ENCODE results near the gene FAM107B.

The FAM107B gene

DNA sequence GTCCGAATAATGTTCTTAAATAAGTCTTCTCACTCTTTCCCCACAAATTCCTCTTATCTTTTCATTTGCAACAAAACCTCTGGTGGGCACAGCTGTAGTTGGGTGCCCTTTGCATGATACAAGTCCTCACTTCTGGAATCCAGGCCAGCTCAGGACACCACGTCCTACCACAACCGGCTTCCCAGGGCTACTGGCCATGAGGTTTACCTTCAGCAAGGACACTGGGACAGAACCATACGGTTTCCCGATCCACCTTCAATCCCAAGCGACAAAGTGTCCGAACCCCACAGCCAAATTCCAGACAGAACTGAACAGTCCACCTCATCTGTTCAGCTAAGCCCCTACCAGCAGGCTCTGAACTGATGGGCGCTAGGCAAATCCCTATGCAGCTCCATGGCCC, 174.6 kb downstream of the FAM107B start:
- Histone ChIP-seq H2BK12ac (ENCODE audit: low read length in 2 of 2) (peak overlapping the region in 1 of 2 experiments; percentile 42), H4K8ac (ENCODE audit: low read length) (no peak overlapping the region), H3K9ac (ENCODE audit: low read length) (no peak overlapping the region), H3K27me3 (ENCODE audit: control insufficient read depth in 1 of 2, insufficient read depth in 1 of 2, low read length in 2 of 2) (no peaks in the 10 kb centered on the region), H2AFZ (ENCODE audit: low read depth, low read length) (no peak overlapping the region), H3K79me1 (replicated peaks; ENCODE audit: low read length, poor library complexity, severe bottlenecking) (peaks cover 36% of the 10 kb centered on the region), H2AK5ac (ENCODE audit: low read length, severe bottlenecking) (no peak overlapping the region), H2BK120ac (ENCODE audit: low read depth, low read length) (no peak overlapping the region), H2BK5ac (ENCODE audit: low read depth, low read length, poor library complexity, severe bottlenecking) (no peak overlapping the region), H3K4ac (ENCODE audit: low read depth in 1 of 2, low read length in 2 of 2) (no peak overlapping the region), H3K4me1 (ENCODE audit: control insufficient read depth, insufficient read depth, low read depth, low read length) (peaks cover 6% of the 10 kb centered on the region), H4K91ac (ENCODE audit: low read length) (no peak overlapping the region), H3K4me2 (ENCODE audit: low read length, poor library complexity, severe bottlenecking) (no peak overlapping the region), H3K36me3 (ENCODE audit: control insufficient read depth in 1 of 2, insufficient read depth in 2 of 2, low read depth in 1 of 2, low read length in 2 of 2) (peaks cover 0 to 20% of the 10 kb centered on the region in 2 experiments), H3K4me3 (ENCODE audit: insufficient read depth in 1 of 2, low read depth in 1 of 2, low read length in 2 of 2) (no peak overlapping the region), H3K27ac (ENCODE audit: low read length, poor library complexity, severe bottlenecking) (no peak overlapping the region), H3K23ac (ENCODE audit: low read length in 2 of 2) (peak overlapping the region in 1 of 2 experiments; percentile 40), H3K9me3 (ENCODE audit: control insufficient read depth, low read length) (no peaks in the 10 kb centered on the region), H2BK15ac (ENCODE audit: low read depth, poor library complexity, severe bottlenecking) (no peak overlapping the region), H3K18ac (ENCODE audit: low read depth in 1 of 2, low read length in 2 of 2) (peak overlapping the region in 1 of 2 experiments; percentile 19), H3K14ac (ENCODE audit: low read length in 2 of 2) (peak overlapping the region in 1 of 2 experiments; percentile 3)
- DNase-seq: no peak
- 99% methylated on average over 8 of the region's 8 CpGs for WGBS

DNA sequence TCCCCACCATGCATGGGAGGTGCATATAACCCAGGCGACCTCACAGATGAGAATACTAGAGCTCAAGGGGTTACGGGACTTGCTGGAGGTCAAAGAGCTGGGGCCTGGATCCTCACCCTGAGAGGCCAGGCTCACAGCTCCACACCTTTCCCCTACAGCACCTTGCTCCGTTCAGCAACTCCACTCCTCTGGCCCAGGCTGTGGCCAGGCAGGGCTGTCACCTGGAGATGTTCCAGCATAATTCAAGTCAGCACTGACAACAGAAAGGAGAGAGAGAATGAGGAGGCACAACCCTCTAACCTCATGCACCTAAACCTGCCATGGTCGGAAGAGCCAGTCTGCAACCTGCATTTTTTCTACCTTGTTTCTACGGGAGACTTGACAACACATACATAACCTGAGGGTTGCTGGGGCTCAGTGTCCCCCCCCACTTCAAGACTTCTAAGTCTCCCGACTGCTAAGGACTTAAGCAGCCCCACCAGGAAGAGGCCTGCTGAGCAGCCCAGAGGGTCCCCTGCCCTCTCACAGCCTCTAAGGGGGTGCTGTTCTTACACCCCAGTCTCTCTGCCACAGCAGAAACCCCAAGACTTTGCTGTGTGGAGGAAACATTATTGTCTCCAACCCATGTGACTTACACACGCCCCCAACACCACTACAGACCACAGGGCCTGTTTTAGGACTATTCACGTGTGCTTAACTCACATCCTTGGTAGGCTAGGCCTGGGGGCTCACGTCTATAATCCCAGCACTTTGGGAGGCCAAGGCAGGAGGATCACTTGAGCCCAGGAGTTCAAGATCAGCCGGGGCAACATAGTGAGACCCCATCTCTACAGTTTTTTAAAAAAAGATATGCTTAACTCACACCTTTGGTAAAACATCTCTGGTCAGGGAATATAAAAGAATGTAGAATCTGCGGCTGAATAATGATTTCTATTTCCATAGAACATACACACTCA, 175.6 kb downstream of the FAM107B start:
- H3K4me2 ChIP-seq (ENCODE audit: low read length, poor library complexity, severe bottlenecking): no peak overlapping the region
- no peak overlapping the region for H2AK5ac ChIP-seq (ENCODE audit: low read length, severe bottlenecking)
- no peak overlapping the region for H3K4ac ChIP-seq (ENCODE audit: low read depth in 1 of 2, low read length in 2 of 2)
- no peak overlapping the region for H2BK12ac ChIP-seq (ENCODE audit: low read length in 2 of 2)
- H3K4me3 ChIP-seq (ENCODE audit: insufficient read depth in 1 of 2, low read depth in 1 of 2, low read length in 2 of 2): no peak overlapping the region
- no peak overlapping the region for H2BK5ac ChIP-seq (ENCODE audit: low read depth, low read length, poor library complexity, severe bottlenecking)
- no peak overlapping the region for H3K27ac ChIP-seq (ENCODE audit: low read length, poor library complexity, severe bottlenecking)
- 93% methylated on average over 10 of the region's 11 CpGs for WGBS
- no peak overlapping the region for H2BK15ac ChIP-seq (ENCODE audit: low read depth, poor library complexity, severe bottlenecking)
- no peak overlapping the region for H3K9ac ChIP-seq (ENCODE audit: low read length)
- H4K91ac ChIP-seq (ENCODE audit: low read length): no peak overlapping the region
- H2BK120ac ChIP-seq (ENCODE audit: low read depth, low read length): no peak overlapping the region
- no peaks in the 10 kb centered on the region for H3K9me3 ChIP-seq (ENCODE audit: control insufficient read depth, low read length)
- H2AFZ ChIP-seq (ENCODE audit: low read depth, low read length): no peak overlapping the region
- peaks cover 0 to 20% of the 10 kb centered on the region in 2 experiments for H3K36me3 ChIP-seq (ENCODE audit: control insufficient read depth in 1 of 2, insufficient read depth in 2 of 2, low read depth in 1 of 2, low read length in 2 of 2)
- H3K4me1 ChIP-seq (ENCODE audit: control insufficient read depth, insufficient read depth, low read depth, low read length): peaks cover 6% of the 10 kb centered on the region
- DNase-seq: no peak
- no peak overlapping the region for H3K23ac ChIP-seq (ENCODE audit: low read length in 2 of 2)
- no peak overlapping the region for H4K8ac ChIP-seq (ENCODE audit: low read length)
- H3K14ac ChIP-seq (ENCODE audit: low read length in 2 of 2): no peak overlapping the region
- H3K79me1 ChIP-seq (replicated peaks; ENCODE audit: low read length, poor library complexity, severe bottlenecking): peaks cover 40% of the 10 kb centered on the region
- H3K18ac ChIP-seq (ENCODE audit: low read depth in 1 of 2, low read length in 2 of 2): no peak overlapping the region
- no peaks in the 10 kb centered on the region for H3K27me3 ChIP-seq (ENCODE audit: control insufficient read depth in 1 of 2, insufficient read depth in 1 of 2, low read length in 2 of 2)

DNA sequence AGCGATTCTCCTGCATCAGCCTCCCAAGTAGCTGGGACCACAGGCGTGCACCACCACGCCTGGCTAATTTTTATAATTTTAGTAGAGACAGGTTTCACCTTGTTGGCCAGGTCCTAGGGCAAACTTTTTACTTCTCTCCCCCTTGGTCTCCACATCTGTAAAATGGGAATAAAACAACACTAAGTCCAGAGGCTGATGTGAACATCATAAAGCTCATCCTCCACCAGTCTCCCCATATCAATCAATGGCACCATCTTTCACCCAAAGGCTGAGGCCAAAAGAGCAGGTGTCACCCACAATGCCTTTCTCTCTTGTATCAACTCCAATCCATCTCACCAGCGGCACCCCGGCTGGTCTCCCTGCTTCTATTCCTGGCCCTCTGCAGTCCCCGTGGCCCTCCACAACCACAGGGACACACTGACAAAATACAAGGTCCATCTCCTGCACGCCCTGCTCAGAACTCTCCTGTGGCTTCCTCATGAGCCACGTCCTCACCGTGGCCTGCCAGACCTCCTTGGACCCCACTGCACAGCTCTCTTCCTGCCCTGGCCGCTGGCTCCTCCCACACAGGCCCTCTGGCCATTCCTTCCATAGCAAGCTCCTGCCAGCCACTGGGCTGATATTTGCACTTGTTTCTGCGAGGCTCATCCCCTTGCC, 179.0 kb downstream of the FAM107B start:
- Histone ChIP-seq H3K4me3 (ENCODE audit: insufficient read depth in 1 of 2, low read depth in 1 of 2, low read length in 2 of 2) (no peak overlapping the region), H2AK5ac (ENCODE audit: low read length, severe bottlenecking) (no peak overlapping the region), H3K18ac (ENCODE audit: low read depth in 1 of 2, low read length in 2 of 2) (no peak overlapping the region), H3K27me3 (ENCODE audit: control insufficient read depth in 1 of 2, insufficient read depth in 1 of 2, low read length in 2 of 2) (no peaks in the 10 kb centered on the region), H3K4ac (ENCODE audit: low read depth in 1 of 2, low read length in 2 of 2) (no peak overlapping the region), H4K91ac (ENCODE audit: low read length) (no peak overlapping the region), H4K8ac (ENCODE audit: low read length) (no peak overlapping the region), H3K4me2 (ENCODE audit: low read length, poor library complexity, severe bottlenecking) (no peak overlapping the region), H3K27ac (ENCODE audit: low read length, poor library complexity, severe bottlenecking) (no peak overlapping the region), H3K9me3 (ENCODE audit: control insufficient read depth, low read length) (no peaks in the 10 kb centered on the region), H3K36me3 (ENCODE audit: control insufficient read depth in 1 of 2, insufficient read depth in 2 of 2, low read depth in 1 of 2, low read length in 2 of 2) (peaks cover 3 to 19% of the 10 kb centered on the region in 2 experiments), H2AFZ (ENCODE audit: low read depth, low read length) (no peak overlapping the region), H2BK15ac (ENCODE audit: low read depth, poor library complexity, severe bottlenecking) (no peak overlapping the region), H2BK12ac (ENCODE audit: low read length in 2 of 2) (no peak overlapping the region), H3K14ac (ENCODE audit: low read length in 2 of 2) (no peak overlapping the region), H2BK5ac (ENCODE audit: low read depth, low read length, poor library complexity, severe bottlenecking) (no peak overlapping the region), H3K23ac (ENCODE audit: low read length in 2 of 2) (no peak overlapping the region), H3K4me1 (ENCODE audit: control insufficient read depth, insufficient read depth, low read depth, low read length) (peaks cover 3% of the 10 kb centered on the region), H2BK120ac (ENCODE audit: low read depth, low read length) (no peak overlapping the region), H3K9ac (ENCODE audit: low read length) (no peak overlapping the region), H3K79me1 (replicated peaks; ENCODE audit: low read length, poor library complexity, severe bottlenecking) (peaks cover 40% of the 10 kb centered on the region)
- WGBS: 98% methylated on average over 11 of the region's 11 CpGs
- no peak for DNase-seq

DNA sequence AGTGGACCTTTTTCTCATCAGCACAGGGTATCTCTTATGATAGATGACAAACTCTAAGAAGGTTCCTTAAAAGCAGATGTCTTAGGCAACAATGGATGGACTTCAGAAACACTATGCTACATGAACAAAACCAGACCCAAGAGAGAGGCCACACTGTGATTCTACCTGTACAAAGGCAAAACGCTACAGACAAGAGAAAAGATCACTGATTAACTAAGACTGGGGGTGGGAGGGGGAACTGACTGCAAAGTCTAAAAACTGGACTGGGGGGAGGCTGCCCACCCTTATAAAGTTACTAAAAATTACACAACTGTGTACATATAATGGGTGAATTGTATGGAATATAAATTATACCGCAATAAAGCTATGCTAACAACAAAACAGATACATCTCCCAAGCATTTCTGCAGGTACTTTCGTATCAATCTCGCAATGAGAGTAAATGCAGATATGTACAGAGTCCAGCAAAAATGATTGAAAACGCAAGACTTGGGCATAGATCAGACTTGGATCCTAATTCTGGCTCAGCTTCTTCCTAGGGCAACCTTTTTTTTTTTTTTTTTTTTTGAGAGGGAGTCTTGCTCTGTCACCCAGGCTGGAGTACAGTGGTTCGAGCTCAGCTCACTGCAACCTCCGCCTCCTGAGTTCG, 179.7 kb downstream of the FAM107B start:
- no peak overlapping the region for H3K9ac ChIP-seq (ENCODE audit: low read length)
- H3K9me3 ChIP-seq (ENCODE audit: control insufficient read depth, low read length): no peaks in the 10 kb centered on the region
- no peak overlapping the region for H3K4me3 ChIP-seq (ENCODE audit: insufficient read depth in 1 of 2, low read depth in 1 of 2, low read length in 2 of 2)
- H3K18ac ChIP-seq (ENCODE audit: low read depth in 1 of 2, low read length in 2 of 2): no peak overlapping the region
- no peak overlapping the region for H3K4me2 ChIP-seq (ENCODE audit: low read length, poor library complexity, severe bottlenecking)
- no peak overlapping the region for H2BK12ac ChIP-seq (ENCODE audit: low read length in 2 of 2)
- H3K27ac ChIP-seq (ENCODE audit: low read length, poor library complexity, severe bottlenecking): no peak overlapping the region
- H3K23ac ChIP-seq (ENCODE audit: low read length in 2 of 2): no peak overlapping the region
- H2AK5ac ChIP-seq (ENCODE audit: low read length, severe bottlenecking): no peak overlapping the region
- no peak overlapping the region for H2AFZ ChIP-seq (ENCODE audit: low read depth, low read length)
- DNase-seq: no peak
- H2BK120ac ChIP-seq (ENCODE audit: low read depth, low read length): no peak overlapping the region
- no peak overlapping the region for H3K14ac ChIP-seq (ENCODE audit: low read length in 2 of 2)
- H3K4me1 ChIP-seq (ENCODE audit: control insufficient read depth, insufficient read depth, low read depth, low read length): peaks cover 3% of the 10 kb centered on the region
- no peaks in the 10 kb centered on the region for H3K27me3 ChIP-seq (ENCODE audit: control insufficient read depth in 1 of 2, insufficient read depth in 1 of 2, low read length in 2 of 2)
- no peak overlapping the region for H4K8ac ChIP-seq (ENCODE audit: low read length)
- H2BK5ac ChIP-seq (ENCODE audit: low read depth, low read length, poor library complexity, severe bottlenecking): no peak overlapping the region
- no peak overlapping the region for H3K4ac ChIP-seq (ENCODE audit: low read depth in 1 of 2, low read length in 2 of 2)
- no peak overlapping the region for H2BK15ac ChIP-seq (ENCODE audit: low read depth, poor library complexity, severe bottlenecking)
- H4K91ac ChIP-seq (ENCODE audit: low read length): no peak overlapping the region
- WGBS: 98% methylated on average over 7 of the region's 8 CpGs
- peaks cover 3 to 14% of the 10 kb centered on the region in 2 experiments for H3K36me3 ChIP-seq (ENCODE audit: control insufficient read depth in 1 of 2, insufficient read depth in 2 of 2, low read depth in 1 of 2, low read length in 2 of 2)
- H3K79me1 ChIP-seq (replicated peaks; ENCODE audit: low read length, poor library complexity, severe bottlenecking): peaks cover 35% of the 10 kb centered on the region

Measured in mesenchymal stem cell (in vitro differentiated cells and primary cell).